NB4 (cell line): Measurements from ENCODE around the gene SCRN2.

Experiments used
- CTCF ChIP-seq: IDR thresholded peaks from one replicate; pipeline ENCODE4 v1.5.1; 2012; ENCODE audit warnings: low read depth, low read length
- MAX ChIP-seq: IDR thresholded peaks from 2 replicates; pipeline ENCODE4 v1.6.1; 2011; ENCODE audit warnings: low read depth, low read length
- MYC ChIP-seq: IDR thresholded peaks from 2 replicates; pipeline ENCODE4 v1.6.1; 2011; ENCODE audit warnings: low read depth, low read length
- POLR2A ChIP-seq: IDR thresholded peaks from 2 replicates; pipeline ENCODE4 v1.6.1; 2011; ENCODE audit warnings: mild to moderate bottlenecking; ENCODE audit not compliant: insufficient read length; ENCODE audit errors: extremely low read depth

DNA sequence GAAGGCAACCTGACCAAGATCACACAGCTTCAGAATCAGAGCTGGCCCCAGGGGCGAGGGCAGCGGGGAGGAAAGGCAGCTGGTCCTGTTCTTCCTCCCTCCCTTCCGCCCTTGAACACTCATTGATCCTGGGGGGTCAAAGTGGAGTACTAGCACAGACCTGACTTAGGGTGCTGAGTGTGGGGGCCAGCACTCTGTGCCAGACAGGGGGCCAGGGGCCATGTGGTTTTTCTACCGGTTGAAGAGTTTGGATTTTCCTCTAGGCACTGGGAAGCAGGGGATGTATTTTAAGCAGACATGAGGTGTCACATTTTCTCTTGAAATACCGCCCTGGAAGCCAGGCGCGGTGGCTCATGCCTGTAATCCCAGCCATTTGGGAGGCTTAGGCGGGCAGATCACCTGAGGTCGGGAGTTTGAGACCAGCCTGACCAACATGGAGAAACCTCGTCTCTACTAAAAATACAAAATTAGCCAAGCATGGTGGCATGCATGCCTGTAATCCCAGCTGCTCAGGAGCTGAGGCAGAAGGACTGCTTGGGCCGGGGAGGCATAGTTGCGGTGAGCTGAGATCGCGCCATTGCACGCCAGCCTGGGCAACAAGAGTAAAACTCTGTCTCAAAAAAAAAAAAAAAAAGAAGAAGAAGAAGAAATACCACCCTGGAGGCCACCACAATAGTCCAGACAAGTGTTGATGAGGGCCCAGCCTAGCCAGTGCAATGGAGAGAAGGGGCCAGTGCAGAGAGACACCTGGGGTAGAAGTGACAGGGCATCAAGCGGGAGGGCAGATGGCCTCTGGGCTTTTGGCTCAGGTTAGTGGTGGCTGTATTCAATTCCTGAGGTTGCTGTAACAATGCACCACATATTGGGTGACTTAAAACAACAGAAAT is 34.8 kb downstream of the SCRN2 start:
- TF ChIP-seq CTCF (no peak), MYC (no peak), POLR2A (no peak), MAX (no peak)
